ENCODE results near the gene ACP5. TPM values are rescaled to one million over a fixed set of nuclear protein-coding genes. Genes with fewer than 3 reads are reported as not detected.

ACP5 gene
- total and polyA plus RNA-seq, 10 of the 15 experiments (the other 5 are each of a cell fraction or from before 2014, with no cell fraction given) = 1.0 to 73.4 (median 36.8) TPM

GRCh38 chr19:11534538-11534937 lies 42.9 kb downstream of the ACP5 start:
- DNase-seq (ENCODE audit: low read depth, low spot score) (no peak), FAIRE-seq (no peak), ATAC-seq (no peak)
- ChIA-PET CTCF (interaction anchor here (1.0 to 1.1 kb wide), 2 partner anchors 52 to 157 kb away, joined by 3 to 5 read pairs; no protein-coding TSS in a partner anchor), RAD21 (ENCODE audit: unreplicated experiment) (no interaction called here), POLR2A (interaction anchor here (0.6 to 1.4 kb wide), 2 partner anchors 11 to 26 kb away, joined by 3 to 6 read pairs; no protein-coding TSS in a partner anchor), SMC1A (ENCODE audit: uncharacterized antibody, unreplicated experiment) (no interaction called here)
- no peak overlapping the region for H3K9ac ChIP-seq (ENCODE audit: control insufficient read depth, insufficient read depth, low read length)
- no peaks in the 10 kb centered on the region for H3K36me3 ChIP-seq (ENCODE audit: control insufficient read depth in 2 of 2, insufficient read depth in 2 of 2, low read length in 1 of 2)
- 0% methylated on average over 1 of the region's 1 CpG for WGBS (ENCODE audit: insufficient coverage, insufficient replicate concordance, low lambda C conversion rate, missing lambda C conversion rate)
- BruUV-seq (replicated peaks) = no TSS peak
- no peaks in the 10 kb centered on the region for H3K27me3 ChIP-seq (replicated peaks in 1 of 2; ENCODE audit: control insufficient read depth in 2 of 2, insufficient read depth in 2 of 2, low read length in 1 of 2)
- no peak overlapping the region for H3K27ac ChIP-seq (ENCODE audit: control insufficient read depth, insufficient read depth)
- no peaks in the 10 kb centered on the region for H4K20me1 ChIP-seq (ENCODE audit: control insufficient read depth, insufficient read depth)
- H3K79me2 ChIP-seq (ENCODE audit: control insufficient read depth, insufficient read depth, low read length) = no peaks in the 10 kb centered on the region
- H2AFZ ChIP-seq (ENCODE audit: control insufficient read depth, low read depth, low read length) = no peak overlapping the region
- intact Hi-C loops (cut with micrococcal nuclease; ENCODE audit: unreplicated experiment) = no loop called here
- H3K4me1 ChIP-seq (ENCODE audit: control insufficient read depth, insufficient read depth, low read length) = peaks cover 4% of the 10 kb centered on the region
- no peak overlapping the region for H3K4me3 ChIP-seq
- in situ Hi-C loops (cut with MboI) = no loop called here
- H3K4me2 ChIP-seq (ENCODE audit: control insufficient read depth, insufficient read depth) = no peak overlapping the region
- no peaks in the 10 kb centered on the region for H3K9me3 ChIP-seq (replicated peaks; ENCODE audit: control insufficient read depth, insufficient read depth, low read length)
- TF ChIP-seq PBX3 (IDR thresholded peaks at IDR 0.05; ENCODE audit: insufficient replicate concordance, low read depth, low read length) = no peak
- TF ChIP-seq SPI1 (IDR thresholded peaks at IDR 0.05; ENCODE audit: borderline replicate concordance, insufficient read depth, low read depth, low read length) = peak; percentile 12; the same call in 1 of the 2 replicates

- DNase-seq (ENCODE audit: low read depth, low spot score) = no peak
- ChIA-PET SMC1A (ENCODE audit: uncharacterized antibody, unreplicated experiment) (interaction anchor here (0.7 kb wide), 1 partner anchor 131 kb away, joined by 3 read pairs; no protein-coding TSS in a partner anchor), POLR2A (interaction anchor here (0.5 kb wide), 1 partner anchor 96 kb away, joined by 3 read pairs; no protein-coding TSS in a partner anchor), RAD21 (ENCODE audit: unreplicated experiment) (no interaction called here), CTCF (no interaction called here)
- no peaks in the 10 kb centered on the region for H4K20me1 ChIP-seq (ENCODE audit: control insufficient read depth, insufficient read depth)
- no peak overlapping the region for H2AFZ ChIP-seq (ENCODE audit: control insufficient read depth, low read depth, low read length)
- no peak overlapping the region for H3K9ac ChIP-seq (ENCODE audit: control insufficient read depth, insufficient read depth, low read length)
- no peaks in the 10 kb centered on the region for H3K27me3 ChIP-seq (replicated peaks in 1 of 2; ENCODE audit: control insufficient read depth in 2 of 2, insufficient read depth in 2 of 2, low read length in 1 of 2)
- in situ Hi-C loops (cut with MboI) = no loop called here
- 64% methylated on average over 9 of the region's 9 CpGs for WGBS (ENCODE audit: insufficient coverage, insufficient replicate concordance, low lambda C conversion rate, missing lambda C conversion rate)
- ATAC-seq = no peak
- no TSS peak for BruUV-seq (replicated peaks)
- no peak overlapping the region for H3K27ac ChIP-seq (ENCODE audit: control insufficient read depth, insufficient read depth)
- H3K4me3 ChIP-seq = no peak overlapping the region
- intact Hi-C loops (cut with micrococcal nuclease; ENCODE audit: unreplicated experiment) = no loop called here
- FAIRE-seq = no peak
- no peaks in the 10 kb centered on the region for H3K36me3 ChIP-seq (ENCODE audit: control insufficient read depth in 2 of 2, insufficient read depth in 2 of 2, low read length in 1 of 2)
- no peak overlapping the region for H3K4me2 ChIP-seq (ENCODE audit: control insufficient read depth, insufficient read depth)
- no peaks in the 10 kb centered on the region for H3K4me1 ChIP-seq (ENCODE audit: control insufficient read depth, insufficient read depth, low read length)
- peaks cover 4% of the 10 kb centered on the region; the same call in 1 of the 2 replicates for H3K79me2 ChIP-seq (ENCODE audit: control insufficient read depth, insufficient read depth, low read length)
- H3K9me3 ChIP-seq (replicated peaks; ENCODE audit: control insufficient read depth, insufficient read depth, low read length) = no peaks in the 10 kb centered on the region
- TF ChIP-seq SRF (IDR thresholded peaks at IDR 0.05; ENCODE audit: low read depth in 2 of 2, low read length in 2 of 2) = no peak
- no peak for TF ChIP-seq E2F8 (IDR thresholded peaks at IDR 0.05; ENCODE audit: low read depth, partially characterized antibody)
- TF ChIP-seq BCLAF1 (IDR thresholded peaks at IDR 0.05) = no peak
- TF ChIP-seq FOS (IDR thresholded peaks at IDR 0.05; ENCODE audit: borderline replicate concordance, extremely low read depth, insufficient read length) = no peak
- TF ChIP-seq ZBTB33 (IDR thresholded peaks at IDR 0.05) = no peak
Observed at GRCh38 chr19:11530432-11530831, 47.0 kb downstream of the ACP5 start.
